Spleen (tissue), 7 donors: Measurements from ENCODE around the gene NEBL.

Experiments used
- POLR2A ChIP-seq, 3 donors: fragments of 450-650 bp; IDR thresholded peaks; one replicate each; pipeline ENCODE4 v1.5.1; 2017; ENCODE audit warnings: antibody characterized with exemption in 3 of 3, mild to moderate bottlenecking in 1 of 3
- POLR2AphosphoS5 ChIP-seq, 3 donors: sonication (generic); formaldehyde crosslinking; IDR thresholded peaks; one replicate each; pipeline ENCODE4 v1.5.1; 2017; ENCODE audit warnings: antibody characterized with exemption in 3 of 3
- TF ChIP-seq, protein P1 (sequence below), 11 experiments: fragments of 200-600 bp in 7 of 11; fragments of 450-650 bp in 4 of 11; sonication (generic) in 4 of 11; IDR thresholded peaks in 8 of 11; conservative IDR thresholded peaks in 3 of 11; 1 replicate in 7 of 11; 2 replicates in 4 of 11; pipeline versions ENCODE4 v1.4.0 to v1.8.0; 2016 to 2021; ENCODE audit warnings: antibody characterized with exemption in 11 of 11, inconsistent platforms in 4 of 11, mild to moderate bottlenecking in 1 of 11
- donor health status: DM: no; HTN: no; CAD: no; lungs with moderate emphysema.
- donor health status: DM: no; HTN: no; CAD: no.
- donor health status: DM: no; HTN: no; CAD: no.

DNA sequence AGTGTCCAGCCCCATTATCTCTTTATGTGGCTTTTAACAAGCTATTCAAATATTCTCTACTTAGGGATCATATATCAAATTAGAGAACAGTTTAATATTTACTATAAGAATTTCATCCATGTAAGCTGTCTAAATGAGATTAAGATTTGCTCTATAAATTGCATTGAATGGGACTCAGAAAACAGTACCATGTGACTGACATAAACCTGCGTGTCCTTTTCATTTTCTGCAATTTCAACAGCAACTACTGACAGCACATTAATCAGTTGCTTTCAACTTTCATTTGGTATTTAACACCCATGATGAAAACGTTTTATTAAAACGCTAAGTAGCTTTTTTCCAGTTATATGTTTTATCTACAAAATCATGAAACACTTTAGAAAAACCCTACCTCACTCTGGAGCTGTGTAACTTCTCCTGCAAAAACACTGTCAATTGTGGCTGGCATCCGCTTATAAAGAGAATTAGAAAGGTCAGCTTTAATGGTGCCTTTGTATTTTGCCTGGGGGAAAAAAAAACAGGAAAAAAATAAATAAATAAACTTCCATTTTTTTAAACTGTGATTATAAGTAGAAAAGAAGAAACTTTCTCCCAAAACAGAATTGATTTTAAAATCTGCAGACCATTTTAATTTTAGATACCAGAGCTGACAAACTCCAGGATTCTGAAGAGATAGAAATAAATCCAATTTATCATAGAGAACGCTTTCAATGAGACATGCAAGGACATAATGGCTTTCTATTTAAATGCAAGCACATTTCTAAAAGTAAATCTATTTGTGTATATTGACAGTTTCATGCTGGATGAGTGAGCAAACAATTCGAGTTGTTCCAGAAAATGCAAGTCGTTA, 9.2 kb downstream of the NEBL start:
- TF ChIP-seq, protein P1, sequence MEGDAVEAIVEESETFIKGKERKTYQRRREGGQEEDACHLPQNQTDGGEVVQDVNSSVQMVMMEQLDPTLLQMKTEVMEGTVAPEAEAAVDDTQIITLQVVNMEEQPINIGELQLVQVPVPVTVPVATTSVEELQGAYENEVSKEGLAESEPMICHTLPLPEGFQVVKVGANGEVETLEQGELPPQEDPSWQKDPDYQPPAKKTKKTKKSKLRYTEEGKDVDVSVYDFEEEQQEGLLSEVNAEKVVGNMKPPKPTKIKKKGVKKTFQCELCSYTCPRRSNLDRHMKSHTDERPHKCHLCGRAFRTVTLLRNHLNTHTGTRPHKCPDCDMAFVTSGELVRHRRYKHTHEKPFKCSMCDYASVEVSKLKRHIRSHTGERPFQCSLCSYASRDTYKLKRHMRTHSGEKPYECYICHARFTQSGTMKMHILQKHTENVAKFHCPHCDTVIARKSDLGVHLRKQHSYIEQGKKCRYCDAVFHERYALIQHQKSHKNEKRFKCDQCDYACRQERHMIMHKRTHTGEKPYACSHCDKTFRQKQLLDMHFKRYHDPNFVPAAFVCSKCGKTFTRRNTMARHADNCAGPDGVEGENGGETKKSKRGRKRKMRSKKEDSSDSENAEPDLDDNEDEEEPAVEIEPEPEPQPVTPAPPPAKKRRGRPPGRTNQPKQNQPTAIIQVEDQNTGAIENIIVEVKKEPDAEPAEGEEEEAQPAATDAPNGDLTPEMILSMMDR (IDR thresholded peaks at IDR 0.05 in 8 of 11, conservative IDR thresholded peaks at IDR 0.05 in 3 of 11) = no peak
- TF ChIP-seq POLR2AphosphoS5 (IDR thresholded peaks at IDR 0.05) = no peak
- TF ChIP-seq POLR2A (IDR thresholded peaks at IDR 0.05) = no peak
